BJ (cell line): ENCODE data around the gene PTGES3. TPM values are rescaled to one million over a fixed set of nuclear protein-coding genes. Genes with fewer than 3 reads are reported as not detected.
"Not testable (repeated sequence)": the region's sequence is repeated elsewhere in the genome, so short reads cannot be mapped to it uniquely, and the experiment has no call there.

Experiments
- CTCF ChIA-PET: fragments of 350-600 bp; formaldehyde crosslinking; extraction: SDS; loops from one replicate; lab custom pipeline; 2021; ENCODE audit warnings: antibody characterized with exemption, inconsistent platforms; lab: Yijun Ruan, JAX
- POLR2A ChIA-PET: fragments of 300-600 bp; sonication (Branson Sonifier 250); formaldehyde crosslinking; extraction: SDS; loops from one replicate; lab custom pipeline; 2021; ENCODE audit warnings: antibody characterized with exemption; lab: Charles Lee
- DNase-seq: peaks from one replicate; pipeline ENCODE4 v3.0.0-alpha.2; 2011; ENCODE audit warnings: low read depth
- H3K27me3 ChIP-seq: 2 replicates; pipeline ENCODE4 v1.6.0; 2011; ENCODE audit warnings: low read length; ENCODE audit not compliant: control insufficient read depth, insufficient read depth
- H3K36me3 ChIP-seq: 2 replicates; pipeline ENCODE4 v1.5.1; 2011; ENCODE audit warnings: low read length; ENCODE audit not compliant: control insufficient read depth, insufficient read depth
- H3K4me3 ChIP-seq: 2 replicates; pipeline ENCODE4 v1.5.1; 2011; ENCODE audit warnings: low read depth, mild to moderate bottlenecking, control low read depth, low read length
- CTCF ChIP-seq: IDR thresholded peaks from 2 replicates; pipeline ENCODE4 v1.5.1; 2011; ENCODE audit warnings: low read depth, mild to moderate bottlenecking, control low read depth, inconsistent platforms, low read length, moderate library complexity; ENCODE audit not compliant: insufficient read depth
- polyA plus RNA-seq: library from polyadenylated mRNA; depleted of rRNA; stranded (reverse); fragments of >200 nt; gene quantifications from 2 replicates; pipeline ENCODE4 v1.2.3, GENCODE V29; 2011

The PTGES3 gene
- polyA plus RNA-seq, 1 experiment, result 24.7 TPM

DNA sequence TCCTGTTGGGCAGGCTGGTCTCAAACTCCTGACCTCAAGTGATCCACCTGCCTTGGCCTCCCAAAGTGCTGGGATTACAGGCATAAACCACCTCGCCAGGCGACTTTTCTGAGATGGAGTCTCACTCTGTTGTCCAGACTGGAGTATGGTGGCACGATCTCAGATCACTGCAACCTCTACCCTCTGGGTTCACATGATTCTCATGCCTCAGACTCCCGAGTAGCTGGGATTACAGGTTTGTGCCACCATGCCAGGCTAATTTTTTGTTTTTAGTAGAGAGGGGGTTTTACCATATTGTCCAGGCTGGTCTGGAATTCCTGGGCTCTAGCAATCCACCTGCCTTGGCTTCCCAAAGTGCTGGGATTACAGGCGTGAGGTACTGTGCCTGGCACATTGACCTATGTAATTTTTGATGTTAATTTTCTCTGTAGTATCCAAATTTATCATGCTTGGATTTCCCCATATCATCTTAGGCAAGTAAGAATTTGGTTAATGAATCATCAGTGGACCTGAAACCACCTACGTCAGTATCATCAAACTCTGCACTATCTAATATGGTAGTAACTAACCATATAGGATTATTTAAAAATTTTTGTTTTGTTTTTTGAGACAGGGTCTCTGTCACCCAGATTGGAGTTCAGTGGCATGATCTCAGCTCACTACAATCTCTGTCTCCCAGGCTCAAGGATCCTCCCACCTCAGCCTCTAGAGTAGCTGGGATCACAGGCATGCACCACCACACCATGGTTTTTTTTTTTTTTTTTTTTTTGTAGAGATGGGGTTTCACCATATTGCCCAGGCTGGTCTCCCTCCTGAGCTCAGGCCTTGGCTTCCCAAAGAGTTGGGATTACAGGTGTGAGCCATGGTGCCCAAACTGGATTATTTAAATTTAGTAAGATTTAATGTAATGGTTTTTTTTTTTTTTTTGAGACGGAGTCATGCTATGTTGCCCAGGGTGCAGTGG, 30.4 kb downstream of the PTGES3 start:
- no peaks in the 10 kb centered on the region for H3K36me3 ChIP-seq
- DNase-seq, result no peak
- no peaks in the 10 kb centered on the region for H3K27me3 ChIP-seq
- POLR2A ChIA-PET, result no interaction called here
- TF ChIP-seq CTCF, result no peak
- CTCF ChIA-PET, result interaction anchor here (1.1 kb wide), 1 partner anchor 10 kb away, joined by 5 read pairs; no protein-coding TSS in a partner anchor
- no peak overlapping the region for H3K4me3 ChIP-seq

DNA sequence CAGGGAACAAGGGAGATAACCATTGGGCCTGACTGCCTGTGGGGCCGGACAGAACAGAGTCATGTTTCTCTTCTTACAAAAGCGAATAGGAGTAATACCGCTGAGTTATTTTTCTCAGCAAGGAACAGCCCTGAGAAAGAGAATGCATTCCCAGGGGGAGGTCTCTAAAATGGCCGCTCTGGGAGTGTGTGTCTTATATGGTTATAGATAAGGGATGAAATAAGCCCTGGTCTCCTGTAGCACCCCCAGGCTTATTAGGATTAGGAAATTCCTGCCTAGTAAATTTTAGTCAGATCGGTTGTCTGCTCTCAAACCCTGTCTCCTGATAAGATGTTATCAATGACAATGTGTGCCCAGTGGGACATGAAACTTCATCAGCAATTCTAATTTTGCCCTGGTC, 34.3 kb downstream of the PTGES3 start:
- CTCF ChIA-PET, DNase-seq, H3K36me3 ChIP-seq, H3K4me3 ChIP-seq, H3K27me3 ChIP-seq, POLR2A ChIA-PET: not testable (repeated sequence)

- CTCF ChIA-PET, result interaction anchor here (2.0 kb wide), 1 partner anchor 10 kb away, joined by 5 read pairs; no protein-coding TSS in a partner anchor
- H3K27me3 ChIP-seq, H3K4me3 ChIP-seq, H3K36me3 ChIP-seq, DNase-seq, POLR2A ChIA-PET: not testable (repeated sequence)
Measured at GRCh38 chr12:56648023-56648422, 40.1 kb downstream of the PTGES3 start.

DNA sequence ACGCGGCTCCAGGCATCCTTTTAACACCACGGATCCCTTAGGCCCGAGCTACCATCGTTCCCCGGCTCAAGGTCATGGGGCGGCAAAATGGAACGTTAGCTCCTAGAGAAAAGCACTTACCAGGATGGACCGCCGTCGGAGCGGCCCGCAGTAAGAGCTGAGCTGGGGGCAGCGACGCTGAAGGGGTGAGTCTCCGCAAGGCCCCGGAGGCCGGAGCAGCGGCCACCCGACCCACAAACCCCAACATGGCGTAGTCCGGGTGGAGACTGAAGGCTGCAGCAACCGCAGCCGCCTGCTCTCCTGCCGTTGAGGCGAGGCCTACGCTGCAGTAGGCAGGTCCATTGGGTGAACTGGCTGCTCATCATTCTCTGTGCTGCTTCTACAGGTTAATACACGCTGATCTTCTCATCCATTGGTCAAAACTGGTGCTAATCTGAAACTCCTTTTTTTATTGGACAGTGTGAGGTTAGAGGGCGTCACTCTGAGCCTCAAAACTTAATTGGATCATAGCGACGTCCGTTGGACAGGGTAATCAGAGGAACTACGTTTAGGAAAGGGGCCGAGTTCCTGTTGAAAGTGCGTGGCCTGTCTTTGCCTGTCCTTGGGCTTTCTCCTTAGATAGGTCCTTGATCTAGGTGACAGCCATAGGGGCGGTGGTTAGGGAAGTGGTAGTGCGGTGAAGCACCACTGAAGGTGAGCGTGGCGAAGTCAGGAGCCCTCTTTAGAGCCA, 42.2 kb downstream of the PTGES3 start, which contains the start of gene ATP5F1B:
TSS of gene ATP5F1B (minus strand) at position 268 of the 730 bp plus-strand sequence. CDS start at position 247, 21 bp downstream.
- Histone ChIP-seq H3K36me3 (peaks cover 13% of the 10 kb centered on the region), H3K27me3 (no peaks in the 10 kb centered on the region), H3K4me3 (peak within 1 kb of the TSS; percentile 64)
- ChIA-PET CTCF (interaction anchor here (0.6 to 3.0 kb wide), 3 partner anchors 10 to 52 kb away, joined by 3 to 17 read pairs (median 3); no protein-coding TSS in a partner anchor), POLR2A (interaction anchor here (0.5 to 0.7 kb wide), 3 partner anchors 9 to 124 kb away, joined by 3 to 8 read pairs (median 7); no protein-coding TSS in a partner anchor)
- DNase-seq, result peak; percentile 100
- no peak for TF ChIP-seq CTCF

- Histone ChIP-seq H3K4me3 (peak overlapping the region; percentile 64), H3K27me3 (no peaks in the 10 kb centered on the region), H3K36me3 (peaks cover 13% of the 10 kb centered on the region)
- no peak for DNase-seq
- 0 out of 2 replicates have a peak, but pooled peaks have one; percentile 2 for TF ChIP-seq CTCF
- ChIA-PET POLR2A (interaction anchor here (0.5 to 0.7 kb wide), 3 partner anchors 8 to 125 kb away, joined by 3 to 8 read pairs (median 7); no protein-coding TSS in a partner anchor), CTCF (interaction anchor here (0.6 to 3.0 kb wide), 2 partner anchors 9 to 53 kb away, joined by 3 to 17 read pairs; no protein-coding TSS in a partner anchor)
Measured at GRCh38 chr12:56645201-56645716, 42.8 kb downstream of the PTGES3 start.
